ENCODE measurements around the gene MRAS.

Gene MRAS

DNA sequence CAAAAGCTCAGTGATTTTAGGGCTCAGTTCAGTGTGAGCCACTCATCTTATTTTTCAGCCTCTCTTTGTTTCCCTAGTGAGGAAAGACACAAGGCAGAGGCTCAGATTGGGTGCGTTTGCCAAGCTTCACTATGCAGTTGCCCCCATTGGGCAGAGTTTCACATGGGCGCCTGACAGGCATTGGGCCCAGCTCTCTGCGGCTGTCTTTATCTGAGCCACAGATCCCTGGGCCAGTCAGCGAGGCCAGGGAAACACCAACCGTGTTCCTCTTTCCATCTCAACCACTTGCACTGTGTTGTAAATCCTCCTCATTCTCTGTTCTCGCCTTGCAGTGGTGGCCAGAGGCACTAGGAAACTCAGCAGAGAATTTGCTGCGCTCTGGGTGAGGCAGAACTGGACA lies 96.9 kb downstream of the MRAS start (continued):
- TF ChIP-seq, protein P1, sequence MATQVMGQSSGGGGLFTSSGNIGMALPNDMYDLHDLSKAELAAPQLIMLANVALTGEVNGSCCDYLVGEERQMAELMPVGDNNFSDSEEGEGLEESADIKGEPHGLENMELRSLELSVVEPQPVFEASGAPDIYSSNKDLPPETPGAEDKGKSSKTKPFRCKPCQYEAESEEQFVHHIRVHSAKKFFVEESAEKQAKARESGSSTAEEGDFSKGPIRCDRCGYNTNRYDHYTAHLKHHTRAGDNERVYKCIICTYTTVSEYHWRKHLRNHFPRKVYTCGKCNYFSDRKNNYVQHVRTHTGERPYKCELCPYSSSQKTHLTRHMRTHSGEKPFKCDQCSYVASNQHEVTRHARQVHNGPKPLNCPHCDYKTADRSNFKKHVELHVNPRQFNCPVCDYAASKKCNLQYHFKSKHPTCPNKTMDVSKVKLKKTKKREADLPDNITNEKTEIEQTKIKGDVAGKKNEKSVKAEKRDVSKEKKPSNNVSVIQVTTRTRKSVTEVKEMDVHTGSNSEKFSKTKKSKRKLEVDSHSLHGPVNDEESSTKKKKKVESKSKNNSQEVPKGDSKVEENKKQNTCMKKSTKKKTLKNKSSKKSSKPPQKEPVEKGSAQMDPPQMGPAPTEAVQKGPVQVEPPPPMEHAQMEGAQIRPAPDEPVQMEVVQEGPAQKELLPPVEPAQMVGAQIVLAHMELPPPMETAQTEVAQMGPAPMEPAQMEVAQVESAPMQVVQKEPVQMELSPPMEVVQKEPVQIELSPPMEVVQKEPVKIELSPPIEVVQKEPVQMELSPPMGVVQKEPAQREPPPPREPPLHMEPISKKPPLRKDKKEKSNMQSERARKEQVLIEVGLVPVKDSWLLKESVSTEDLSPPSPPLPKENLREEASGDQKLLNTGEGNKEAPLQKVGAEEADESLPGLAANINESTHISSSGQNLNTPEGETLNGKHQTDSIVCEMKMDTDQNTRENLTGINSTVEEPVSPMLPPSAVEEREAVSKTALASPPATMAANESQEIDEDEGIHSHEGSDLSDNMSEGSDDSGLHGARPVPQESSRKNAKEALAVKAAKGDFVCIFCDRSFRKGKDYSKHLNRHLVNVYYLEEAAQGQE (tag by site-specific recombination; IDR thresholded peaks at IDR 0.05): no peak
- no peak for TF ChIP-seq TRIM28 (IDR thresholded peaks at IDR 0.05; ENCODE audit: borderline replicate concordance, low read length)
- TF ChIP-seq GLIS2 (tag by site-specific recombination; IDR thresholded peaks at IDR 0.05): no peak
- TF ChIP-seq ZNF791 (tag by site-specific recombination; IDR thresholded peaks at IDR 0.05): no peak

DNA sequence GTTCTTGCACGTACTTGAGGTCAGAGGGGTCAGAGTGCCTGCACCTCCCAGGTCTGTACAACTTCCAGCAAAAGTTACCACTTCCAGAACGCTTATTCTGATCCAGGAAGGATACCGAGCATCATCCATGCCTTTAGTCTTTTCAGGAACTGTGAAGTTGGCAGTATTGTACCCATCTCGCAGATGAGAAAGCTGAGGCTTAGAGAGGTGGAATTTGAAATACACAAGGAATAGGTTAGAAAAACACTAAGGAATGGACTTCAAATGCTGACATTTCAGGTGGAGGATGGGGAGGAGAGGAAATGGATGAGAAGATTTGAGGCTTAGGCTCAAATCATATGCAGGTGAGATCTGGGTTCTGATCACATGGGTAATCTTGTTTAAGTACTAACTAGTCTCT lies 97.3 kb downstream of the MRAS start:
- CTCF ChIA-PET: interaction anchor here (0.7 kb wide), 1 partner anchor 412 kb away, joined by 3 read pairs; no protein-coding TSS in a partner anchor
- H3K36me3 ChIP-seq (ENCODE audit: control insufficient read depth in 2 of 2, insufficient read depth in 1 of 2, low read length in 2 of 2): no peaks in the 10 kb centered on the region
- H3K4me3 ChIP-seq (ENCODE audit: low read depth, low read length): no peak overlapping the region
- no peaks in the 10 kb centered on the region for H3K9me3 ChIP-seq (ENCODE audit: control insufficient read depth, insufficient read depth, low read depth, low read length)
- POLR2A ChIA-PET: no interaction called here
- H3K27ac ChIP-seq (ENCODE audit: extremely low read depth, low read depth, low read length): no peak overlapping the region
- no peaks in the 10 kb centered on the region for H3K4me1 ChIP-seq (ENCODE audit: control insufficient read depth, insufficient read depth, low read length)
- TF ChIP-seq, protein P2, sequence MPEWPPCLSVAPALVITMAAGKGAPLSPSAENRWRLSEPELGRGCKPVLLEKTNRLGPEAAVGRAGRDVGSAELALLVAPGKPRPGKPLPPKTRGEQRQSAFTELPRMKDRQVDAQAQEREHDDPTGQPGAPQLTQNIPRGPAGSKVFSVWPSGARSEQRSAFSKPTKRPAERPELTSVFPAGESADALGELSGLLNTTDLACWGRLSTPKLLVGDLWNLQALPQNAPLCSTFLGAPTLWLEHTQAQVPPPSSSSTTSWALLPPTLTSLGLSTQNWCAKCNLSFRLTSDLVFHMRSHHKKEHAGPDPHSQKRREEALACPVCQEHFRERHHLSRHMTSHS (tag by site-specific recombination; IDR thresholded peaks at IDR 0.05): no peak
- no peak for TF ChIP-seq ZNF670 (tag by site-specific recombination; IDR thresholded peaks at IDR 0.05; ENCODE audit: low read depth)
- no peak for TF ChIP-seq TCF7L2 (IDR thresholded peaks at IDR 0.05; ENCODE audit: borderline replicate concordance, low read depth, low read length)
- TF ChIP-seq GFI1B (tag by site-specific recombination; IDR thresholded peaks at IDR 0.05): no peak
- no peak for TF ChIP-seq ZNF501 (tag by site-specific recombination; IDR thresholded peaks at IDR 0.05)
- no peak for TF ChIP-seq ZNF626 (tag by site-specific recombination; IDR thresholded peaks at IDR 0.05)
- TF ChIP-seq ZNF10 (tag by site-specific recombination; IDR thresholded peaks at IDR 0.05): no peak
- TF ChIP-seq, protein P3, sequence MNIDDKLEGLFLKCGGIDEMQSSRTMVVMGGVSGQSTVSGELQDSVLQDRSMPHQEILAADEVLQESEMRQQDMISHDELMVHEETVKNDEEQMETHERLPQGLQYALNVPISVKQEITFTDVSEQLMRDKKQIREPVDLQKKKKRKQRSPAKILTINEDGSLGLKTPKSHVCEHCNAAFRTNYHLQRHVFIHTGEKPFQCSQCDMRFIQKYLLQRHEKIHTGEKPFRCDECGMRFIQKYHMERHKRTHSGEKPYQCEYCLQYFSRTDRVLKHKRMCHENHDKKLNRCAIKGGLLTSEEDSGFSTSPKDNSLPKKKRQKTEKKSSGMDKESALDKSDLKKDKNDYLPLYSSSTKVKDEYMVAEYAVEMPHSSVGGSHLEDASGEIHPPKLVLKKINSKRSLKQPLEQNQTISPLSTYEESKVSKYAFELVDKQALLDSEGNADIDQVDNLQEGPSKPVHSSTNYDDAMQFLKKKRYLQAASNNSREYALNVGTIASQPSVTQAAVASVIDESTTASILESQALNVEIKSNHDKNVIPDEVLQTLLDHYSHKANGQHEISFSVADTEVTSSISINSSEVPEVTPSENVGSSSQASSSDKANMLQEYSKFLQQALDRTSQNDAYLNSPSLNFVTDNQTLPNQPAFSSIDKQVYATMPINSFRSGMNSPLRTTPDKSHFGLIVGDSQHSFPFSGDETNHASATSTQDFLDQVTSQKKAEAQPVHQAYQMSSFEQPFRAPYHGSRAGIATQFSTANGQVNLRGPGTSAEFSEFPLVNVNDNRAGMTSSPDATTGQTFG (tag by site-specific recombination; IDR thresholded peaks at IDR 0.05; ENCODE audit: borderline replicate concordance): no peak
- no peak for TF ChIP-seq WT1 (tag by site-specific recombination; IDR thresholded peaks at IDR 0.05)
- TF ChIP-seq MYNN (tag by site-specific recombination; IDR thresholded peaks at IDR 0.05; ENCODE audit: borderline replicate concordance): no peak
- no peak for TF ChIP-seq MEIS1 (CRISPR knock-in tag; IDR thresholded peaks at IDR 0.05; ENCODE audit: borderline replicate concordance)
- TF ChIP-seq, protein P4, sequence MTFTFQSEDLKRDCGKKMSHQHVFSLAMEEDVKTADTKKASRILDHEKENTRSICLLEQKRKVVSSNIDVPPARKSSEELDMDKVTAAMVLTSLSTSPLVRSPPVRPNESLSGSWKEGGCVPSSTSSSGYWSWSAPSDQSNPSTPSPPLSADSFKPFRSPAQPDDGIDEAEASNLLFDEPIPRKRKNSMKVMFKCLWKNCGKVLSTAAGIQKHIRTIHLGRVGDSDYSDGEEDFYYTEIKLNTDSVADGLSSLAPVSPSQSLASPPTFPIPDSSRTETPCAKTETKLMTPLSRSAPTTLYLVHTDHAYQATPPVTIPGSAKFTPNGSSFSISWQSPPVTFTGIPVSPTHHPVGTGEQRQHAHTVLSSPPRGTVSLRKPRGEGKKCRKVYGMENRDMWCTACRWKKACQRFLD (tag by site-specific recombination; IDR thresholded peaks at IDR 0.05): no peak
- TF ChIP-seq ZFP41 (tag by site-specific recombination; IDR thresholded peaks at IDR 0.05; ENCODE audit: borderline replicate concordance): no peak
- TF ChIP-seq, protein P5, sequence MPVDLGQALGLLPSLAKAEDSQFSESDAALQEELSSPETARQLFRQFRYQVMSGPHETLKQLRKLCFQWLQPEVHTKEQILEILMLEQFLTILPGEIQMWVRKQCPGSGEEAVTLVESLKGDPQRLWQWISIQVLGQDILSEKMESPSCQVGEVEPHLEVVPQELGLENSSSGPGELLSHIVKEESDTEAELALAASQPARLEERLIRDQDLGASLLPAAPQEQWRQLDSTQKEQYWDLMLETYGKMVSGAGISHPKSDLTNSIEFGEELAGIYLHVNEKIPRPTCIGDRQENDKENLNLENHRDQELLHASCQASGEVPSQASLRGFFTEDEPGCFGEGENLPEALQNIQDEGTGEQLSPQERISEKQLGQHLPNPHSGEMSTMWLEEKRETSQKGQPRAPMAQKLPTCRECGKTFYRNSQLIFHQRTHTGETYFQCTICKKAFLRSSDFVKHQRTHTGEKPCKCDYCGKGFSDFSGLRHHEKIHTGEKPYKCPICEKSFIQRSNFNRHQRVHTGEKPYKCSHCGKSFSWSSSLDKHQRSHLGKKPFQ (tag by site-specific recombination; IDR thresholded peaks at IDR 0.05): no peak
- TF ChIP-seq, protein P6, sequence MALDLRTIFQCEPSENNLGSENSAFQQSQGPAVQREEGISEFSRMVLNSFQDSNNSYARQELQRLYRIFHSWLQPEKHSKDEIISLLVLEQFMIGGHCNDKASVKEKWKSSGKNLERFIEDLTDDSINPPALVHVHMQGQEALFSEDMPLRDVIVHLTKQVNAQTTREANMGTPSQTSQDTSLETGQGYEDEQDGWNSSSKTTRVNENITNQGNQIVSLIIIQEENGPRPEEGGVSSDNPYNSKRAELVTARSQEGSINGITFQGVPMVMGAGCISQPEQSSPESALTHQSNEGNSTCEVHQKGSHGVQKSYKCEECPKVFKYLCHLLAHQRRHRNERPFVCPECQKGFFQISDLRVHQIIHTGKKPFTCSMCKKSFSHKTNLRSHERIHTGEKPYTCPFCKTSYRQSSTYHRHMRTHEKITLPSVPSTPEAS (tag by site-specific recombination; IDR thresholded peaks at IDR 0.05): no peak
- no peak for TF ChIP-seq ZBTB21 (tag by site-specific recombination; IDR thresholded peaks at IDR 0.05)
- TF ChIP-seq, protein P7, sequence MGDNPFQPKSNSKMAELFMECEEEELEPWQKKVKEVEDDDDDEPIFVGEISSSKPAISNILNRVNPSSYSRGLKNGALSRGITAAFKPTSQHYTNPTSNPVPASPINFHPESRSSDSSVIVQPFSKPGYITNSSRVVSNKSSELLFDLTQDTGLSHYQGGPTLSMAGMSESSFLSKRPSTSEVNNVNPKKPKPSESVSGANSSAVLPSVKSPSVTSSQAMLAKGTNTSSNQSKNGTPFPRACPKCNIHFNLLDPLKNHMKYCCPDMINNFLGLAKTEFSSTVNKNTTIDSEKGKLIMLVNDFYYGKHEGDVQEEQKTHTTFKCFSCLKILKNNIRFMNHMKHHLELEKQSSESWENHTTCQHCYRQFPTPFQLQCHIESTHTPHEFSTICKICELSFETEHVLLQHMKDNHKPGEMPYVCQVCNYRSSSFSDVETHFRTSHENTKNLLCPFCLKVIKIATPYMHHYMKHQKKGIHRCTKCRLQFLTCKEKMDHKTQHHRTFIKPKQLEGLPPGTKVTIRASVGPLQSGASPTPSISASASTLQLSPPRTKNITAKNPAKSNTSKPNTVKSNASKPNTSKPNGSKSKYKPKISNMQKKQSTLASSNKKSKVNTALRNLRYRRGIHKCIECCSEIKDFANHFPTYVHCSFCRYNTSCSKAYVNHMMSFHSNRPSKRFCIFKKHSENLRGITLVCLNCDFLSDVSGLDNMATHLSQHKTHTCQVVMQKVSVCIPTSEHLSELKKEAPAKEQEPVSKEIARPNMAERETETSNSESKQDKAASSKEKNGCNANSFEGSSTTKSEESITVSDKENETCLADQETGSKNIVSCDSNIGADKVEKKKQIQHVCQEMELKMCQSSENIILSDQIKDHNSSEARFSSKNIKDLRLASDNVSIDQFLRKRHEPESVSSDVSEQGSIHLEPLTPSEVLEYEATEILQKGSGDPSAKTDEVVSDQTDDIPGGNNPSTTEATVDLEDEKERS (tag by site-specific recombination; IDR thresholded peaks at IDR 0.05): no peak
- TF ChIP-seq SP3 (tag by site-specific recombination; IDR thresholded peaks at IDR 0.05): no peak

Measured in HEK293 (cell line).